DND-41 (cell line): ENCODE results near the gene HBE1.

ENCODE experiments used
- EZH2 ChIP-seq: IDR thresholded peaks from 3 replicates; pipeline ENCODE4 v1.6.1; 2012; ENCODE audit warnings: borderline replicate concordance, low read depth, mild to moderate bottlenecking, moderate library complexity, low read length, inconsistent platforms; ENCODE audit not compliant: severe bottlenecking
- TF ChIP-seq, protein P1 (sequence below): IDR thresholded peaks from 2 replicates; pipeline ENCODE4 v1.5.1; 2012; ENCODE audit warnings: borderline replicate concordance, low read length, moderate library complexity, mild to moderate bottlenecking; ENCODE audit not compliant: poor library complexity, severe bottlenecking; ENCODE audit errors: extremely low read depth

DNA sequence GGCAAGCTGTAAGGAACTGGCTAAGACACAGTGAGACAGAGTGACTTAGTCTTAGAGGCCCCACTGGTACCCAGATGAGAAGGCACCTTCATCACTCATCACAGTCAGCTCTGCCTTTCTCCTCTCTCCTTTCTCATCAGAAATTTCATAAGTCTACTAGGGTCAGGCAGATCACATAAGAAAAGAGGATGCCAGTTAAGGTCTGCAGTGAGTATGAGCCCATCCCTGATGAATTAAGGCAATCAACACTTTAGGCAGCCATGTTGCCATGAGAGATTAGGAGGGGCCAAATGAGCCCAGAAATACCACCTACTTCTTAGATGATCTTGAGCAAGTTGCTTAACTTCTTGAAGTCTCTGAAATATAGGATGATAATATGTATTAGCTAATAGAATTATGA, 11.9 kb upstream of the HBE1 start:
- TF ChIP-seq, protein P1, sequence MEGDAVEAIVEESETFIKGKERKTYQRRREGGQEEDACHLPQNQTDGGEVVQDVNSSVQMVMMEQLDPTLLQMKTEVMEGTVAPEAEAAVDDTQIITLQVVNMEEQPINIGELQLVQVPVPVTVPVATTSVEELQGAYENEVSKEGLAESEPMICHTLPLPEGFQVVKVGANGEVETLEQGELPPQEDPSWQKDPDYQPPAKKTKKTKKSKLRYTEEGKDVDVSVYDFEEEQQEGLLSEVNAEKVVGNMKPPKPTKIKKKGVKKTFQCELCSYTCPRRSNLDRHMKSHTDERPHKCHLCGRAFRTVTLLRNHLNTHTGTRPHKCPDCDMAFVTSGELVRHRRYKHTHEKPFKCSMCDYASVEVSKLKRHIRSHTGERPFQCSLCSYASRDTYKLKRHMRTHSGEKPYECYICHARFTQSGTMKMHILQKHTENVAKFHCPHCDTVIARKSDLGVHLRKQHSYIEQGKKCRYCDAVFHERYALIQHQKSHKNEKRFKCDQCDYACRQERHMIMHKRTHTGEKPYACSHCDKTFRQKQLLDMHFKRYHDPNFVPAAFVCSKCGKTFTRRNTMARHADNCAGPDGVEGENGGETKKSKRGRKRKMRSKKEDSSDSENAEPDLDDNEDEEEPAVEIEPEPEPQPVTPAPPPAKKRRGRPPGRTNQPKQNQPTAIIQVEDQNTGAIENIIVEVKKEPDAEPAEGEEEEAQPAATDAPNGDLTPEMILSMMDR, result no peak
- TF ChIP-seq EZH2, result no peak
